ENCODE data around the gene USP6NL. TPM values are rescaled to one million over a fixed set of nuclear protein-coding genes. Genes with fewer than 3 reads are reported as not detected.

The USP6NL gene
- polyA plus RNA-seq, 3 donors = 5.5 to 7.7 (median 6.7) TPM

GRCh38 chr10:11586170-11586569 is 25.3 kb downstream of the USP6NL start:
- intact Hi-C loops (cut with micrococcal nuclease) = no loop called here
- Mint-ChIP-seq H3K27ac (peak overlapping the region; percentile 48 to 88 (median 80)), H3K9me3 (peaks cover 0 to 8% (median 6%) of the 10 kb centered on the region in 7 donors), H3K4me3 (no peak overlapping the region), H3K27me3 (ENCODE audit: low read depth in 3 of 3) (peaks cover 1 to 2% (median 2%) of the 10 kb centered on the region in 3 donors), H3K36me3 (peaks cover 0 to 3% of the 10 kb centered on the region in 2 donors), H3K4me1 (peaks cover 33% of the 10 kb centered on the region)
- Histone ChIP-seq H3K27me3 (ENCODE audit: control insufficient read depth in 2 of 2, insufficient read depth in 2 of 2, low read length in 2 of 2) (no peaks in the 10 kb centered on the region), H3K4me2 (replicated peaks; ENCODE audit: extremely low read depth, low read length, poor library complexity, severe bottlenecking) (peak overlapping the region; percentile 44), H4K20me1 (ENCODE audit: insufficient read depth, low read length) (no peaks in the 10 kb centered on the region), H3K9ac (ENCODE audit: insufficient read depth, low read length, poor library complexity, severe bottlenecking) (no peak overlapping the region), H3K79me2 (ENCODE audit: insufficient read depth, low read length) (peaks cover 62% of the 10 kb centered on the region), H2AFZ (ENCODE audit: insufficient read depth, low read depth, low read length, poor library complexity, severe bottlenecking) (no peak overlapping the region), H3K4me1 (ENCODE audit: control insufficient read depth in 1 of 2, insufficient read depth in 2 of 2, low read length in 2 of 2) (peaks cover 32 to 33% of the 10 kb centered on the region in 2 donors), H3K36me3 (replicated peaks in 1 of 2; ENCODE audit: control insufficient read depth in 1 of 2, insufficient read depth in 2 of 2, low read length in 2 of 2) (no peaks in the 10 kb centered on the region), H3K27ac (ENCODE audit: low read depth in 1 of 2, low read length in 2 of 2) (peak overlapping the region in 1 of 2 donors; percentile 64), H3K4me3 (replicated peaks in 1 of 3; ENCODE audit: low read depth in 2 of 3, low read length in 3 of 3) (peak overlapping the region in 1 of 3 experiments; percentile 13), H3K9me3 (replicated peaks in 1 of 2; ENCODE audit: control insufficient read depth in 1 of 2, insufficient read depth in 1 of 2, low read length in 2 of 2) (peaks cover 0 to 3% of the 10 kb centered on the region in 2 donors)
- TF ChIP-seq CTCF (IDR thresholded peaks at IDR 0.05) = no peak
- peak; percentile 10 to 53 (median 44) for DNase-seq

GRCh38 chr10:11581213-11581612 is 30.2 kb downstream of the USP6NL start:
- Histone ChIP-seq H3K9me3 (replicated peaks in 1 of 2; ENCODE audit: control insufficient read depth in 1 of 2, insufficient read depth in 1 of 2, low read length in 2 of 2) (peaks cover 0 to 3% of the 10 kb centered on the region in 2 donors), H3K9ac (ENCODE audit: insufficient read depth, low read length, poor library complexity, severe bottlenecking) (no peak overlapping the region), H3K27ac (ENCODE audit: low read depth in 1 of 2, low read length in 2 of 2) (no peak overlapping the region), H3K27me3 (ENCODE audit: control insufficient read depth in 2 of 2, insufficient read depth in 2 of 2, low read length in 2 of 2) (no peaks in the 10 kb centered on the region), H3K36me3 (replicated peaks in 1 of 2; ENCODE audit: control insufficient read depth in 1 of 2, insufficient read depth in 2 of 2, low read length in 2 of 2) (no peaks in the 10 kb centered on the region), H3K79me2 (ENCODE audit: insufficient read depth, low read length) (peaks cover 48% of the 10 kb centered on the region), H2AFZ (ENCODE audit: insufficient read depth, low read depth, low read length, poor library complexity, severe bottlenecking) (no peak overlapping the region), H3K4me3 (replicated peaks in 1 of 3; ENCODE audit: low read depth in 2 of 3, low read length in 3 of 3) (no peak overlapping the region), H4K20me1 (ENCODE audit: insufficient read depth, low read length) (no peaks in the 10 kb centered on the region), H3K4me2 (replicated peaks; ENCODE audit: extremely low read depth, low read length, poor library complexity, severe bottlenecking) (no peak overlapping the region), H3K4me1 (ENCODE audit: control insufficient read depth in 1 of 2, insufficient read depth in 2 of 2, low read length in 2 of 2) (peaks cover 12 to 18% of the 10 kb centered on the region in 2 donors)
- no peak overlapping the region for H3K27ac Mint-ChIP-seq
- intact Hi-C loops (cut with micrococcal nuclease) = loop anchor here in 1 of 2 donors (5.0 kb wide), 1 partner anchor 34 kb away; no protein-coding TSS in a partner anchor
- WGBS (ENCODE audit: insufficient coverage) = 100% methylated on average over 1 of the region's 2 CpGs
- no peak overlapping the region for H3K4me3 Mint-ChIP-seq
- no peak for TF ChIP-seq CTCF (IDR thresholded peaks at IDR 0.05)
- no peak for DNase-seq
- no peaks in the 10 kb centered on the region for H3K36me3 Mint-ChIP-seq
- H3K27me3 Mint-ChIP-seq (ENCODE audit: low read depth in 3 of 3) = peaks cover 1 to 2% (median 2%) of the 10 kb centered on the region in 3 donors
- H3K4me1 Mint-ChIP-seq = peaks cover 22% of the 10 kb centered on the region
- peaks cover 0 to 8% (median 6%) of the 10 kb centered on the region in 7 donors for H3K9me3 Mint-ChIP-seq

Data from CD14-positive monocyte (primary cell).